Stomach smooth muscle (tissue), 2 donors: ENCODE results near the gene DEFB129.

ENCODE experiments used
- H3K27ac ChIP-seq: one replicate; pipeline ENCODE4 v1.7.0; 2013; ENCODE audit warnings: mild to moderate bottlenecking, low read length, inconsistent platforms
- H3K27me3 ChIP-seq, 2 donors: one replicate each; pipeline ENCODE4 v1.7.0; 2013; ENCODE audit warnings: low read length in 2 of 2; ENCODE audit not compliant: insufficient read depth in 2 of 2, control insufficient read depth in 1 of 2
- H3K36me3 ChIP-seq, 2 donors: one replicate each; pipeline ENCODE4 v1.7.0; 2013; ENCODE audit warnings: low read length in 2 of 2; ENCODE audit not compliant: control insufficient read depth in 2 of 2, insufficient read depth in 2 of 2
- H3K4me1 ChIP-seq: one replicate; pipeline ENCODE4 v1.7.0; 2013; ENCODE audit warnings: low read length; ENCODE audit not compliant: control insufficient read depth, insufficient read depth
- H3K4me3 ChIP-seq, 2 donors: one replicate each; pipeline ENCODE4 v1.7.0; 2013; ENCODE audit warnings: low read length in 2 of 2
- H3K9ac ChIP-seq, 2 donors: one replicate each; pipeline ENCODE4 v1.7.0; 2013; ENCODE audit warnings: low read length in 2 of 2, mild to moderate bottlenecking in 1 of 2
- H3K9me3 ChIP-seq, 2 donors: one replicate each; pipeline ENCODE4 v1.7.0; 2013; ENCODE audit warnings: low read length in 2 of 2; ENCODE audit not compliant: control insufficient read depth in 2 of 2
- donor health status: healthy.
- donor health status: Pancreatic carcinoma.

Gene DEFB129

GRCh38 chr20:272718-273117 lies 45.7 kb downstream of the DEFB129 start:
- H3K27me3 ChIP-seq = no peaks in the 10 kb centered on the region
- no peak overlapping the region for H3K27ac ChIP-seq
- no peak overlapping the region for H3K9ac ChIP-seq
- H3K9me3 ChIP-seq = no peaks in the 10 kb centered on the region
- H3K4me1 ChIP-seq = no peaks in the 10 kb centered on the region
- peaks cover 9 to 10% of the 10 kb centered on the region in 2 donors for H3K36me3 ChIP-seq
- H3K4me3 ChIP-seq = no peak overlapping the region

GRCh38 chr20:273884-274283 lies 46.8 kb downstream of the DEFB129 start:
- H3K27me3 ChIP-seq = no peaks in the 10 kb centered on the region
- no peak overlapping the region for H3K4me3 ChIP-seq
- no peaks in the 10 kb centered on the region for H3K4me1 ChIP-seq
- peaks cover 13% of the 10 kb centered on the region in 2 donors for H3K36me3 ChIP-seq
- no peak overlapping the region for H3K9ac ChIP-seq
- no peak overlapping the region for H3K27ac ChIP-seq
- no peaks in the 10 kb centered on the region for H3K9me3 ChIP-seq

DNA sequence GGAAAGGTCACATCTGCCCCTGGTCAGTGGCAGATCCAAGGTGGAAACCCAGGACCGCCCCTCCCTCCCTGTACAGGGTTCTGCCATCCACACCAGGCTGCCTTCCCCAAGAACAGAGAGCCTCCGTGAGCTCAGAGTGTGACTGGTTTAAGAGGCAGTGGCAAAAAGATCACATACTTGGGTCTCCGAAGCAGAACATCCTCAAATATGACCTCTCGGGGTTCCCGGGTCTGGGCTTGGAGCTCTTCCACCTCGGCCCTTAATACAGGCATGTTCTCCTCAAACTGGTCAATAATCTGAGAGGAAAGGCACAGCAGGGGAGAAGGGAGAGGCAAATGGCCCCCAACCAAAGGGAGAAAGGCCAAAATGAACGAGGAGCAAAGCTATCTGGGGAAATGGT lies 48.7 kb downstream of the DEFB129 start:
- Histone ChIP-seq H3K9me3 (no peaks in the 10 kb centered on the region), H3K4me3 (no peak overlapping the region), H3K36me3 (peaks cover 13% of the 10 kb centered on the region in 2 donors), H3K27ac (no peak overlapping the region), H3K4me1 (no peaks in the 10 kb centered on the region), H3K9ac (no peak overlapping the region), H3K27me3 (no peaks in the 10 kb centered on the region)

DNA sequence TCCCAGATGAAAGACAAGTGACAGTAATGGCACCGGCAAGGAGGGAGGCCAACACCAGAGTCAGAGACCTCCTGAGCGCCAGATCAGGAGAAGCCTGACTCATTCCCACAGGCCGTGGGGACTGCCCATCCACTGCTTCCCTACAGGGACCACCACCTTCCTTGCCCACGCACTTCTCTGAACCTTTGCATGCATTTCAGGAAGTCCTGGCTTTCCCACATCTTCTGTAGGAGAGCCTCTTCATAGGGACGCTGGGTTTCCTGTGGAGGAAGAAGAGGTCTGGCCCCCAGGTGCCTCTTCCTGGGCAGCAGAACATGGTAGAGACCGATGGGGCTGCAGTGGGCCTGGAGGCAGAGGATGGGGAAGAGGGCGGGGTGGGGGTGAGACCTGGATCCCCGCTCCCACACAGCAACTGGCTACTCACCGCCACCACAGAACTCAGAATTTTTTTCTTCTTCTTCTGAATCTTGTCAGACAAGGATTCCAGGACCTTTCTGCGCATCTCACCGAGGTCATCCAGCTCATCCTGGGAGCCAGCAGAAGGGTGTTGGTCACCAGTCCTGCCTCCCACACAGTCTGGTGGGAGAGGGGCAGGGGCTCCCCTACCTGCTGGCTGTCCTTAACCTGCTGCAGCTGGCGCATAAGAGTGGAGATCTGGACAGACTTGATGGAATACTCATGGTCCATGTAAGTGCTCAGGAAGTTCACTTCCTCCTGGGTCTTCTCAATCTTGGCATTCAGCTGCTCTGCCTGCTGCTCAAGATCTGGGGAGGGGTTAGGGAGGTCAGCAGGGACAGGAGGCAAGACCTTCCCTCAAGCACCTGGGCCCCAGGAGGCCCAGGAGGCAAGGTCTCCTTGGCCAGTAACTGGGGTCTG lies 49.8 kb downstream of the DEFB129 start:
- Histone ChIP-seq H3K27ac (no peak overlapping the region), H3K4me1 (no peaks in the 10 kb centered on the region), H3K36me3 (peaks cover 13 to 17% of the 10 kb centered on the region in 2 donors), H3K27me3 (no peaks in the 10 kb centered on the region), H3K9me3 (no peaks in the 10 kb centered on the region), H3K4me3 (no peak overlapping the region), H3K9ac (no peak overlapping the region)

DNA sequence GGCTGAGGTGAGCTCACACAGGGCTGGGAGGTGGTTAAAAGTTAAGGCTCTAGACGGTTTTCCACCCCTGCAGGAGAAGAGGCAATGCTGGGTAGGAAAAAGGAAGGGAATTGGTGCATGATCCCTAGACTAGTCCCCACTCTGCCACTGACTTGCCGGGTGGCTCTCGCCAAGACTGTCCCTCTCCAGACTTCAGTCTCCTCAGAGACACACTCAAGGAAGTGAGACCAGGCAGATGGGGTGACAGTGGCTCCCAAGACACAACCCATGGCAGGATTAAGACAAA lies 50.4 kb downstream of the DEFB129 start:
- Histone ChIP-seq H3K4me3 (no peak overlapping the region), H3K36me3 (peaks cover 13 to 17% of the 10 kb centered on the region in 2 donors), H3K27ac (no peak overlapping the region), H3K4me1 (no peaks in the 10 kb centered on the region), H3K9me3 (no peaks in the 10 kb centered on the region), H3K27me3 (no peaks in the 10 kb centered on the region), H3K9ac (no peak overlapping the region)

DNA sequence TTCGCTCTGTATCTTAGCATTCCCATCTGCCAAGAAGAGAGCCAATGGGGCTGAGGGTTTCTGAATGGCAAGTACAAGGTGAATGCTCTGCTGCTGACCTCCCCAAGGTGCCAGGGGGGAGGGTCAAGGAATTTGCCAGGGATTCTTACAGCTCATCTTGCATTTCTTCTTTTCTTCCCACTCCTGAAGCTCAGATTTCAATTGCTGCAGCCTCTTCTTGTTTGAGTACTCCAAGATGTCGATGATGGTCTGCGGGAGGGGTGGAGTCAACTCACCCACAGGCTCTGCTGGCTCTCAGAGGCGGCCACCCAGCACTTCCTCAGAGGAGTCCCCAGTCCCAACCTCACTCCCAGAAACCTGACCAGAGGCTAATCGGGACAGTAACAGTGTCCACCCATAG lies 51.1 kb downstream of the DEFB129 start:
- no peak overlapping the region for H3K4me3 ChIP-seq
- H3K4me1 ChIP-seq = no peaks in the 10 kb centered on the region
- no peak overlapping the region for H3K27ac ChIP-seq
- no peaks in the 10 kb centered on the region for H3K9me3 ChIP-seq
- no peak overlapping the region for H3K9ac ChIP-seq
- peaks cover 13 to 17% of the 10 kb centered on the region in 2 donors for H3K36me3 ChIP-seq
- H3K27me3 ChIP-seq = no peaks in the 10 kb centered on the region

- H3K9ac ChIP-seq = no peak overlapping the region
- no peaks in the 10 kb centered on the region for H3K4me1 ChIP-seq
- no peak overlapping the region for H3K27ac ChIP-seq
- H3K9me3 ChIP-seq = no peaks in the 10 kb centered on the region
- no peaks in the 10 kb centered on the region for H3K27me3 ChIP-seq
- H3K36me3 ChIP-seq = peaks cover 13 to 19% of the 10 kb centered on the region in 2 donors
- H3K4me3 ChIP-seq = no peak overlapping the region
Measured at GRCh38 chr20:278607-279571, 51.8 kb downstream of the DEFB129 start.
